CD4-positive, CD25-positive, alpha-beta regulatory T cell (primary cell): ENCODE data around the gene ZGPAT. TPM values are rescaled to one million over a fixed set of nuclear protein-coding genes. Genes with fewer than 3 reads are reported as not detected.
A peak's percentile ranks its signal among the peaks of the same experiment; 100 is the strongest.
"Not testable (repeated sequence)": the region's sequence is repeated elsewhere in the genome, so short reads cannot be mapped to it uniquely, and the experiment has no call there.

Experiments
- ATAC-seq, 2 donors: fragments of 150-1000 bp; cut with Tn5 transposase; one replicate each; pipeline ENCODE4 v1.10.0; 2021; ENCODE audit warnings: low read depth in 2 of 2, moderate number of reproducible peaks in 2 of 2, moderate library complexity in 1 of 2
- DNase-seq, 3 donors: peaks; one replicate each; pipeline versions ENCODE4 v3.0.0 to v3.0.0-alpha.2; 2012 to 2022; ENCODE audit warnings: mixed read lengths in 1 of 3
- H3K27ac ChIP-seq: one replicate; pipeline ENCODE4 v1.7.0; 2013; ENCODE audit warnings: mild to moderate bottlenecking, low read length; ENCODE audit not compliant: insufficient read depth, poor library complexity, severe bottlenecking
- H3K27me3 ChIP-seq: one replicate; pipeline ENCODE4 v1.7.0; 2013; ENCODE audit warnings: low read length; ENCODE audit not compliant: control insufficient read depth, insufficient read depth
- H3K36me3 ChIP-seq: one replicate; pipeline ENCODE4 v1.7.0; 2013; ENCODE audit warnings: mild to moderate bottlenecking, low read length, moderate library complexity; ENCODE audit not compliant: control insufficient read depth, insufficient read depth
- H3K4me1 ChIP-seq: 2 replicates; pipeline ENCODE4 v1.7.0; 2013; ENCODE audit warnings: mild to moderate bottlenecking, low read length; ENCODE audit not compliant: insufficient read depth, control insufficient read depth, poor library complexity, severe bottlenecking
- H3K4me3 ChIP-seq: one replicate; pipeline ENCODE4 v1.7.0; 2013; ENCODE audit warnings: low read depth, mild to moderate bottlenecking, low read length, moderate library complexity
- H3K9me3 ChIP-seq, 2 experiments: 1 replicate in 1 of 2; 2 replicates in 1 of 2; pipeline ENCODE4 v1.7.0; 2013; ENCODE audit warnings: low read length in 2 of 2, mild to moderate bottlenecking in 1 of 2, moderate library complexity in 1 of 2; ENCODE audit not compliant: control insufficient read depth in 2 of 2
- H3K27ac Mint-ChIP-seq, 3 donors: one replicate each; pipeline ENCODE4 v1.8.0; 2020 to 2022; ENCODE audit warnings: mild to moderate bottlenecking in 3 of 3, mixed read lengths in 3 of 3, moderate library complexity in 2 of 3
- H3K27me3 Mint-ChIP-seq: one replicate; pipeline ENCODE4 v1.8.0; 2022; ENCODE audit warnings: mild to moderate bottlenecking, mixed read lengths
- H3K36me3 Mint-ChIP-seq: one replicate; pipeline ENCODE4 v1.8.0; 2020; ENCODE audit warnings: mixed read lengths
- H3K4me1 Mint-ChIP-seq, 4 donors: one replicate each; pipeline ENCODE4 v1.8.0; 2020 to 2022; ENCODE audit warnings: mixed read lengths in 4 of 4, mild to moderate bottlenecking in 1 of 4
- H3K4me3 Mint-ChIP-seq, 4 donors: one replicate each; pipeline ENCODE4 v1.8.0; 2020 to 2022; ENCODE audit warnings: mild to moderate bottlenecking in 4 of 4, mixed read lengths in 4 of 4, moderate library complexity in 3 of 4
- H3K9me3 Mint-ChIP-seq, 7 donors: one replicate each; pipeline ENCODE4 v1.8.0; 2020 to 2022; ENCODE audit warnings: mixed read lengths in 7 of 7, mild to moderate bottlenecking in 3 of 7, moderate library complexity in 2 of 7
- polyA plus RNA-seq, 4 donors: library from polyadenylated mRNA; unstranded; fragments of 300-500 nt; fragmentation: Illumina TruSeq; gene quantifications; one replicate each; pipeline ENCODE4 v1.2.3, GENCODE V29; 2021
- total RNA-seq: library from RNA; stranded (reverse); gene quantifications from one replicate; pipeline ENCODE4 v1.2.3, GENCODE V29; 2022

ZGPAT gene
- total and polyA plus RNA-seq, 5 donors from 2014 or later, result 34.0 to 51.5 (median 42.4) TPM

GRCh38 chr20:63775096-63775978 is 67.5 kb downstream of the ZGPAT start:
- Mint-ChIP-seq H3K9me3 (peaks cover 0 to 1% (median 0%) of the 10 kb centered on the region in 7 donors), H3K4me3 (peak overlapping the region in 2 of 4 donors; percentile 13 to 32), H3K4me1 (peaks cover 0 to 8% (median under 1%) of the 10 kb centered on the region in 4 donors), H3K27me3 (no peaks in the 10 kb centered on the region), H3K27ac (no peak overlapping the region), H3K36me3 (no peaks in the 10 kb centered on the region)
- DNase-seq, result peak in 1 of 3 donors; percentile 15
- ATAC-seq, result no peak
- no peak overlapping the region for H3K27ac ChIP-seq
- H3K4me3 ChIP-seq, result no peak overlapping the region
- no peaks in the 10 kb centered on the region for H3K27me3 ChIP-seq
- no peaks in the 10 kb centered on the region for H3K36me3 ChIP-seq
- no peaks in the 10 kb centered on the region for H3K4me1 ChIP-seq
- H3K9me3 ChIP-seq, result no peaks in the 10 kb centered on the region

GRCh38 chr20:63776875-63777274 is 69.0 kb downstream of the ZGPAT start:
- H3K9me3 Mint-ChIP-seq, H3K36me3 Mint-ChIP-seq, H3K27ac ChIP-seq, H3K4me3 ChIP-seq, H3K27me3 ChIP-seq, H3K4me1 ChIP-seq, DNase-seq, H3K9me3 ChIP-seq, H3K27ac Mint-ChIP-seq, ATAC-seq, H3K36me3 ChIP-seq, H3K4me3 Mint-ChIP-seq, H3K27me3 Mint-ChIP-seq: not testable (repeated sequence)
- peaks cover 0 to 11% (median 4%) of the 10 kb centered on the region in 4 donors for H3K4me1 Mint-ChIP-seq

GRCh38 chr20:63777614-63778013 is 69.8 kb downstream of the ZGPAT start:
- Mint-ChIP-seq H3K27ac (no peak overlapping the region), H3K4me1 (peaks cover 0 to 16% (median 6%) of the 10 kb centered on the region in 4 donors), H3K9me3 (peaks cover 0 to 1% (median 0%) of the 10 kb centered on the region in 7 donors), H3K4me3 (no peak overlapping the region), H3K27me3 (no peaks in the 10 kb centered on the region), H3K36me3 (no peaks in the 10 kb centered on the region)
- DNase-seq (no peak), ATAC-seq (no peak)
- no peaks in the 10 kb centered on the region for H3K9me3 ChIP-seq
- no peak overlapping the region for H3K27ac ChIP-seq
- no peaks in the 10 kb centered on the region for H3K36me3 ChIP-seq
- H3K4me3 ChIP-seq, result no peak overlapping the region
- no peaks in the 10 kb centered on the region for H3K27me3 ChIP-seq
- no peaks in the 10 kb centered on the region for H3K4me1 ChIP-seq

GRCh38 chr20:63778034-63778752 is 70.4 kb downstream of the ZGPAT start:
- Histone ChIP-seq H3K36me3 (no peaks in the 10 kb centered on the region), H3K27me3 (no peaks in the 10 kb centered on the region), H3K9me3 (no peaks in the 10 kb centered on the region), H3K4me1 (no peaks in the 10 kb centered on the region), H3K4me3 (no peak overlapping the region), H3K27ac (no peak overlapping the region)
- H3K4me3 Mint-ChIP-seq, result no peak overlapping the region
- no peaks in the 10 kb centered on the region for H3K36me3 Mint-ChIP-seq
- H3K27ac Mint-ChIP-seq, result peak overlapping the region in 1 of 3 donors; percentile 32
- no peaks in the 10 kb centered on the region for H3K27me3 Mint-ChIP-seq
- H3K4me1 Mint-ChIP-seq, result peaks cover 0 to 16% (median 6%) of the 10 kb centered on the region in 4 donors
- DNase-seq (no peak), ATAC-seq (no peak)
- H3K9me3 Mint-ChIP-seq, result peaks cover 0 to 1% (median 0%) of the 10 kb centered on the region in 7 donors

GRCh38 chr20:63778857-63779256 is 71.0 kb downstream of the ZGPAT start:
- Histone ChIP-seq H3K36me3 (no peaks in the 10 kb centered on the region), H3K9me3 (no peaks in the 10 kb centered on the region), H3K4me3 (no peak overlapping the region), H3K4me1 (no peaks in the 10 kb centered on the region), H3K27me3 (no peaks in the 10 kb centered on the region), H3K27ac (no peak overlapping the region)
- no peak overlapping the region for H3K4me3 Mint-ChIP-seq
- H3K36me3 Mint-ChIP-seq, result no peaks in the 10 kb centered on the region
- no peaks in the 10 kb centered on the region for H3K27me3 Mint-ChIP-seq
- no peak for DNase-seq
- peaks cover 0 to 1% (median 0%) of the 10 kb centered on the region in 7 donors for H3K9me3 Mint-ChIP-seq
- ATAC-seq, result no peak
- no peak overlapping the region for H3K27ac Mint-ChIP-seq
- H3K4me1 Mint-ChIP-seq, result peaks cover 0 to 16% (median 6%) of the 10 kb centered on the region in 4 donors

GRCh38 chr20:63781181-63781580 is 73.3 kb downstream of the ZGPAT start:
- no peaks in the 10 kb centered on the region for H3K9me3 ChIP-seq
- peaks cover 3% of the 10 kb centered on the region for H3K4me1 ChIP-seq
- Mint-ChIP-seq H3K27ac (peak overlapping the region in 1 of 3 donors; percentile 81), H3K4me3 (peak overlapping the region in 1 of 4 donors; percentile 76), H3K9me3 (peaks cover 0 to 1% (median 0%) of the 10 kb centered on the region in 7 donors), H3K4me1 (peaks cover 0 to 10% (median 6%) of the 10 kb centered on the region in 4 donors), H3K36me3 (no peaks in the 10 kb centered on the region), H3K27me3 (peaks cover 4% of the 10 kb centered on the region)
- no peak overlapping the region for H3K4me3 ChIP-seq
- no peak overlapping the region for H3K27ac ChIP-seq
- no peaks in the 10 kb centered on the region for H3K27me3 ChIP-seq
- no peak for DNase-seq
- no peaks in the 10 kb centered on the region for H3K36me3 ChIP-seq
- ATAC-seq, result no peak

- no peaks in the 10 kb centered on the region for H3K36me3 Mint-ChIP-seq
- no peaks in the 10 kb centered on the region for H3K36me3 ChIP-seq
- H3K4me3 ChIP-seq, result no peak overlapping the region
- no peaks in the 10 kb centered on the region for H3K27me3 ChIP-seq
- H3K4me3 Mint-ChIP-seq, result no peak overlapping the region
- H3K4me1 Mint-ChIP-seq, result peaks cover 0 to 15% (median 6%) of the 10 kb centered on the region in 4 donors
- ATAC-seq (peak; percentile 34 to 58), DNase-seq (peak; percentile 35 to 76 (median 62))
- H3K9me3 Mint-ChIP-seq, result peaks cover 0 to 2% (median 0%) of the 10 kb centered on the region in 7 donors
- no peak overlapping the region for H3K27ac ChIP-seq
- H3K4me1 ChIP-seq, result peaks cover 5% of the 10 kb centered on the region
- H3K9me3 ChIP-seq, result no peaks in the 10 kb centered on the region
- H3K27me3 Mint-ChIP-seq, result peaks cover 5% of the 10 kb centered on the region
- H3K27ac Mint-ChIP-seq, result peak overlapping the region; percentile 43 to 75 (median 64)
These were observed 74.2 kb downstream of the ZGPAT start for GRCh38 chr20:63782051-63782471.
